ENCODE results near the gene TRERF1.

The TRERF1 gene

DNA sequence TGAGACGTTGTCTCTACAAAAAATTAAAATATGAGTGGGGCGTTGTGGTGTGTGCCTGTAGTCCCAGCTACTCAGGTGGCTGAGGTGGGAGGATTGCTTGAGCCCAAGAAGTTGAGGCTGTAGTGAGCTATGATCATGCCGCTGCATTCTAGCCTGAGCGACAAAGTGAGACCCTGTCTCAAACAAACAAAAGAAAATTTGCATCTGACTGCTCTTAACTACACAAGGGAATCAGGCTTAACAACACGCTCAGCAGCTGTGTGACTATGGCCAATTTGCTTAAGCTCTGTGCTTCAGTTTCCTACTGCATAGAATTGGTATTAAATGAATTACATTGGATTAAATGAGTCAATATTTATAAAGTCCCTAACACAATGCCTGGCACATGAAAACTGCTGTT is 209.8 kb downstream of the TRERF1 start:
- Histone ChIP-seq H3K4me1 (ENCODE audit: insufficient read depth, insufficient read length) (no peaks in the 10 kb centered on the region), H3K36me3 (ENCODE audit: insufficient read depth, insufficient read length, low read length) (peaks cover 3% of the 10 kb centered on the region), H3K4me3 (ENCODE audit: insufficient read length, low read depth) (no peak overlapping the region), H3K9me3 (ENCODE audit: insufficient read depth, low read length) (no peaks in the 10 kb centered on the region), H3K27me3 (ENCODE audit: insufficient read depth, insufficient read length) (no peaks in the 10 kb centered on the region), H3K9ac (ENCODE audit: insufficient read length, low read depth) (no peak overlapping the region)
- DNase-seq (ENCODE audit: low read depth, low spot score), result peak; percentile 67
- TF ChIP-seq ZNF274 (IDR thresholded peaks at IDR 0.05; ENCODE audit: low read depth, low read length), result no peak
- TF ChIP-seq SUZ12 (IDR thresholded peaks at IDR 0.05; ENCODE audit: extremely low read depth, insufficient read depth, insufficient read length), result no peak
- no peak for TF ChIP-seq YY1 (IDR thresholded peaks at IDR 0.05; ENCODE audit: insufficient read depth, insufficient read length)

DNA sequence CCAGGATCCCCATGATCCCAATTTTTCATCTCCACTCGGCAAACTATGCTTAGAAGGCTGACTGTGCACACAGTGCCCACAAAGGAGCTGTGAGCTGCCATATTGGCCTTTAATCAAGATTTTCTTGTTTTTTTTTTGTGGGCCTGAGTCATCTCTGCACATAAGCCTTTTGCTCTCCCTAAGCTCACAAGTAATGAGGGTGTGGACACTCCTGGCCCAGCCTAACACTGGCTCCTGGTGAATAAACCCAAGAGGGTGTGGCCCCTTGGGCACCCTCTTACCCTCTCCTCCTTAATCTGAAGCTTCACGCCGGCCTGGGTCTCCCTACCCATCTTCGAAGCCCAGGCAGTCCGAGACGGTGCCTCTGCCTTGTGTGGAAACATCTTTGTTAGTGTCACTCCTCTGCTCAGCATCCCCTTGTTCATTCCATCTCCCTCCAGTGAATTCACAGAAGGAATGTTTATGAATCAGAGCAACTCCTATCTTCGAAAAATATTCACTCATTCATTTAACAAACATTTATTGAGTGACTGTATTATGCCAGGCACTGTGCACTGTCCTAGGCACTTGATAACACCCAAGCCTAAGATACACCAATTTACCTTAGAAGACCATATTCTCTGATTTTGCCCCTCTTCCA is 211.9 kb downstream of the TRERF1 start:
- Histone ChIP-seq H3K27me3 (ENCODE audit: insufficient read depth, insufficient read length) (no peaks in the 10 kb centered on the region), H3K9ac (ENCODE audit: insufficient read length, low read depth) (no peak overlapping the region), H3K9me3 (ENCODE audit: insufficient read depth, low read length) (no peaks in the 10 kb centered on the region), H3K4me3 (ENCODE audit: insufficient read length, low read depth) (no peak overlapping the region), H3K4me1 (ENCODE audit: insufficient read depth, insufficient read length) (no peaks in the 10 kb centered on the region), H3K36me3 (ENCODE audit: insufficient read depth, insufficient read length, low read length) (peaks cover 3% of the 10 kb centered on the region)
- TF ChIP-seq YY1 (IDR thresholded peaks at IDR 0.05; ENCODE audit: insufficient read depth, insufficient read length) (no peak), ZNF274 (IDR thresholded peaks at IDR 0.05; ENCODE audit: low read depth, low read length) (no peak), SUZ12 (IDR thresholded peaks at IDR 0.05; ENCODE audit: extremely low read depth, insufficient read depth, insufficient read length) (no peak)
- no peak for DNase-seq (ENCODE audit: low read depth, low spot score)

DNA sequence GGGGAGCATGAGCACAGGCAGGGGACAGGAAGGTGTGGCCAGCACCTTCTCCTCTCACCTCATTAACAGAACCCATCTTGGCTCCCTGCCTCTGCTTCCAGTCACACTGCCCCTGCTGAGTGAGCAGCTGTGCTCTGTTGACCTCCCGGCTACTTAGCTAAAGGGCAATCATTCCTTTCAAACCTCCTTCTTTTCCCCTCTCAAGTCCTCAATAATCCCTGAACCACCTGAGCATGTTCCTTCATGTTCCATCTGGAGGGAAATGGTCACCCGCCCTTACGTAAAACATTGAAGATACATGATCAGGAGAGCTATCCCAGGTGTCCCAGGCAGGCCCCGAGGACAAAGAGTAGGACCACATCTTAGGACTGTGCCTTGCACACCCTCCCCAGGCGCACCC is 212.4 kb downstream of the TRERF1 start:
- Histone ChIP-seq H3K4me1 (ENCODE audit: insufficient read depth, insufficient read length) (no peaks in the 10 kb centered on the region), H3K9ac (ENCODE audit: insufficient read length, low read depth) (no peak overlapping the region), H3K36me3 (ENCODE audit: insufficient read depth, insufficient read length, low read length) (peaks cover 3% of the 10 kb centered on the region), H3K27me3 (ENCODE audit: insufficient read depth, insufficient read length) (no peaks in the 10 kb centered on the region), H3K4me3 (ENCODE audit: insufficient read length, low read depth) (no peak overlapping the region), H3K9me3 (ENCODE audit: insufficient read depth, low read length) (no peaks in the 10 kb centered on the region)
- DNase-seq (ENCODE audit: low read depth, low spot score), result no peak
- TF ChIP-seq YY1 (IDR thresholded peaks at IDR 0.05; ENCODE audit: insufficient read depth, insufficient read length) (no peak), SUZ12 (IDR thresholded peaks at IDR 0.05; ENCODE audit: extremely low read depth, insufficient read depth, insufficient read length) (no peak), ZNF274 (IDR thresholded peaks at IDR 0.05; ENCODE audit: low read depth, low read length) (no peak)

DNA sequence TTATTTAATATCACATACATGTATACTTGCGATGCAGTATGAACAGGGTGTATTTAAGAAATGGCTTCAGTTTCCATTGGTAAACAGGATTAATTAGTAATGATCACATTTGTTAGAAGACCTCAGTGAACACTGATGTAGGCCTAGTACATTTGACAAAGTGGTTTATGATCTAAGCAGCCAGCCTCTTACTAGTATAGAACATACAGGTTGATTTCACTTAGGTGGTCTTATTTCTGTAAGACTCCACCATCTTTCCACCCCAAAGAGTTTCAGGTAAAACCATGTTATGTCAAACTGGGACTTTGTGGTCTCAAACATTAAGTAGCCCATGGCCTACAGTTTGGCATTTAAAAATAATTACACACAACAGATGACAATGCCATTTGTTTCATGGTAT is 213.9 kb downstream of the TRERF1 start:
- Histone ChIP-seq H3K9ac (ENCODE audit: insufficient read length, low read depth) (no peak overlapping the region), H3K4me3 (ENCODE audit: insufficient read length, low read depth) (no peak overlapping the region), H3K36me3 (ENCODE audit: insufficient read depth, insufficient read length, low read length) (no peaks in the 10 kb centered on the region), H3K27me3 (ENCODE audit: insufficient read depth, insufficient read length) (no peaks in the 10 kb centered on the region), H3K4me1 (ENCODE audit: insufficient read depth, insufficient read length) (no peaks in the 10 kb centered on the region), H3K9me3 (ENCODE audit: insufficient read depth, low read length) (no peaks in the 10 kb centered on the region)
- DNase-seq (ENCODE audit: low read depth, low spot score), result no peak
- TF ChIP-seq SUZ12 (IDR thresholded peaks at IDR 0.05; ENCODE audit: extremely low read depth, insufficient read depth, insufficient read length) (no peak), YY1 (IDR thresholded peaks at IDR 0.05; ENCODE audit: insufficient read depth, insufficient read length) (no peak), ZNF274 (IDR thresholded peaks at IDR 0.05; ENCODE audit: low read depth, low read length) (no peak)

DNA sequence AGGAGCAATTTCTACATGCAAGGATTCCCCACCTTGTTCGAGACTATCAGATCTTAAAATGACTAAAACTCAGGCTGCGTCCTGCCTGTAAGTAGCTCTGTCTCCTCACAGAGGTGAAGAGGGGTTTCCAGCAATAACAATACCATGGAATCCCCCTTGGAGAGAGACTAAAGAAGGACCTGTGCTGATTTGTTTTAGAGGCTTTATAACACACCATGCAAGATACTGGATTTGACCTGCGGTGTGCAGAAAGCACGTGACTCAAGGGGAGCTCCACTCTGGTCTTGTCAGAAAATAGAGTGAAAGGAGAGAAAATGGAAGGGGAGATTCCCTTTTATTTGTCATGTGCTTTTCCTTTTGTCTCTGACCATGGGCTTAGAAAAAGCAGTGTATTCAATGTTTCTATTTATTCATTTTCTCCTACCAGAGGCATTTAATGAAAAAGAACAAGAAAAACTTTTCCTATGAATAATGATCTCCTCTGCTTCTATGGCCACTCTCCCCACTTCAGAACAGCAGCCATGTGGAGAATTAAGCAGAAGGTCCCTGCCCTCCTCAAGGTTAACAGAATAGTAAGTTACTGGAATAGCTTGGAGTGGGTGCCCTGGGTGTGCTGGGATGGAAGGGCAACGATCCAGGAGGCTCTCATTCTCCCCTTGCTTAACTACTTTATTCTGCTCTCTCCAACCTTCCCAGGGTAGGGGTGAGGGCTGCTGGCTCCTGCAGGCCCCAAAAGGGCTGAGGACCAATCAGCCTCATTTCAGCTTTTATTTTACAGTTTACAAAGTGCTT is 214.8 kb downstream of the TRERF1 start:
- Histone ChIP-seq H3K27me3 (ENCODE audit: insufficient read depth, insufficient read length) (no peaks in the 10 kb centered on the region), H3K9me3 (ENCODE audit: insufficient read depth, low read length) (no peaks in the 10 kb centered on the region), H3K36me3 (ENCODE audit: insufficient read depth, insufficient read length, low read length) (peaks cover 8% of the 10 kb centered on the region), H3K9ac (ENCODE audit: insufficient read length, low read depth) (no peak overlapping the region), H3K4me1 (ENCODE audit: insufficient read depth, insufficient read length) (no peaks in the 10 kb centered on the region), H3K4me3 (ENCODE audit: insufficient read length, low read depth) (no peak overlapping the region)
- TF ChIP-seq YY1 (IDR thresholded peaks at IDR 0.05; ENCODE audit: insufficient read depth, insufficient read length) (no peak), SUZ12 (IDR thresholded peaks at IDR 0.05; ENCODE audit: extremely low read depth, insufficient read depth, insufficient read length) (no peak), ZNF274 (IDR thresholded peaks at IDR 0.05; ENCODE audit: low read depth, low read length) (no peak)
- no peak for DNase-seq (ENCODE audit: low read depth, low spot score)

DNA sequence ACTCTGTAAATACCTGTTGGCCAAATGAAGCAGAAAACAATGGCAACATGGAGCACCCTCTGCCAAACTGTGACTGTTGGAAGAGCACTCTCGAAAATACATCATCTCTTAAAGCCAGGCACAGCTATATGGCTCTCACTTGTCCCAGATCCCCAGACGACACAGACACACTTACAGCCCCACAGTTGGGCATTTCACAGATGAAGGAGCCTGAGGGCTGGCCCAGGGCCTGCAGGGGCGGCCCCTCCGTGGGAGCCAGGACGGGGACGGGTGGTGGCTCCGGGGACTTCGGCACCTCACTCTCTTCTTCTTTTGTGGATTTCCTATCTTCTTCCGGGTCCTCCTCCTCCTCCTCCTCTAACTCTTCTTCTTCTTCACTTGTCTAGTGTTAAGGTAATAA is 215.7 kb downstream of the TRERF1 start:
- H3K27me3 ChIP-seq (ENCODE audit: insufficient read depth, insufficient read length), result no peaks in the 10 kb centered on the region
- no peak overlapping the region for H3K4me3 ChIP-seq (ENCODE audit: insufficient read length, low read depth)
- no peaks in the 10 kb centered on the region for H3K4me1 ChIP-seq (ENCODE audit: insufficient read depth, insufficient read length)
- H3K36me3 ChIP-seq (ENCODE audit: insufficient read depth, insufficient read length, low read length), result peaks cover 9% of the 10 kb centered on the region
- H3K9me3 ChIP-seq (ENCODE audit: insufficient read depth, low read length), result no peaks in the 10 kb centered on the region
- TF ChIP-seq SUZ12 (IDR thresholded peaks at IDR 0.05; ENCODE audit: extremely low read depth, insufficient read depth, insufficient read length) (no peak), YY1 (IDR thresholded peaks at IDR 0.05; ENCODE audit: insufficient read depth, insufficient read length) (no peak), ZNF274 (IDR thresholded peaks at IDR 0.05; ENCODE audit: low read depth, low read length) (no peak)
- no peak for DNase-seq (ENCODE audit: low read depth, low spot score)
- H3K9ac ChIP-seq (ENCODE audit: insufficient read length, low read depth), result no peak overlapping the region

DNA sequence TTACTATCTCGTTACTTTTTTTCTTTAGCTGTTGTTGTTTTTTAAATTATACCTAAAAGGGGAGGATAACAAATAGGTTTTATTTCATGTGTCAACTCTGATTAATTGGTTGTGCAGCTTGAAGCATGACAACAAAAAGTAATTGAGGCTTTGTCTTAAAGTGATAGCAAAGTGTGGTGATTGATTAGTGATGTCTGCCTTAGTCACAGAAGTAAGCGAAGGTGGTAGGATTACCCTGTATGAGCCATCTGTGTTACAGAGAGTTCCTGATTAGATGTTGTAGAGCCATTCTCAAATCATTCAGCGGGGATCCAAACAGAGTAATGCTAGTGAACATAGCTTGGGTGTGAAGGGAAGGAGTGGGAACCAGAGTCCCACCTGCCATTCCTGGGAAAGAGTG is 219.7 kb downstream of the TRERF1 start:
- H3K9ac ChIP-seq (ENCODE audit: insufficient read length, low read depth), result no peak overlapping the region
- H3K36me3 ChIP-seq (ENCODE audit: insufficient read depth, insufficient read length, low read length), result peaks cover 18% of the 10 kb centered on the region
- no peaks in the 10 kb centered on the region for H3K4me1 ChIP-seq (ENCODE audit: insufficient read depth, insufficient read length)
- H3K27me3 ChIP-seq (ENCODE audit: insufficient read depth, insufficient read length), result no peaks in the 10 kb centered on the region
- no peak for TF ChIP-seq YY1 (IDR thresholded peaks at IDR 0.05; ENCODE audit: insufficient read depth, insufficient read length)
- no peak for TF ChIP-seq ZNF274 (IDR thresholded peaks at IDR 0.05; ENCODE audit: low read depth, low read length)
- TF ChIP-seq SUZ12 (IDR thresholded peaks at IDR 0.05; ENCODE audit: extremely low read depth, insufficient read depth, insufficient read length), result no peak
- no peak overlapping the region for H3K4me3 ChIP-seq (ENCODE audit: insufficient read length, low read depth)
- no peak for DNase-seq (ENCODE audit: low read depth, low spot score)
- no peaks in the 10 kb centered on the region for H3K9me3 ChIP-seq (ENCODE audit: insufficient read depth, low read length)

Data from NT2/D1 (cell line).